ENCODE measurements around the gene BCAT1.

Gene BCAT1

GRCh38 chr12:24840046-24840800 is 108.7 kb downstream of the BCAT1 start:
- DNase-seq (ENCODE audit: insufficient read length, low spot score) = no peak
- FAIRE-seq = no peak
- no peak for TF ChIP-seq CTCF (IDR thresholded peaks at IDR 0.05; ENCODE audit: insufficient read depth, missing control alignments)

GRCh38 chr12:24839268-24839791 is 109.6 kb downstream of the BCAT1 start:
- FAIRE-seq (no peak), DNase-seq (ENCODE audit: insufficient read length, low spot score) (no peak)
- no peak for TF ChIP-seq CTCF (IDR thresholded peaks at IDR 0.05; ENCODE audit: insufficient read depth, missing control alignments)

- TF ChIP-seq CTCF (IDR thresholded peaks at IDR 0.05; ENCODE audit: insufficient read depth, missing control alignments) = no peak
- DNase-seq (ENCODE audit: insufficient read length, low spot score) = no peak
- FAIRE-seq = no peak
Measured at GRCh38 chr12:24838531-24838950, 110.4 kb downstream of the BCAT1 start.

DNA sequence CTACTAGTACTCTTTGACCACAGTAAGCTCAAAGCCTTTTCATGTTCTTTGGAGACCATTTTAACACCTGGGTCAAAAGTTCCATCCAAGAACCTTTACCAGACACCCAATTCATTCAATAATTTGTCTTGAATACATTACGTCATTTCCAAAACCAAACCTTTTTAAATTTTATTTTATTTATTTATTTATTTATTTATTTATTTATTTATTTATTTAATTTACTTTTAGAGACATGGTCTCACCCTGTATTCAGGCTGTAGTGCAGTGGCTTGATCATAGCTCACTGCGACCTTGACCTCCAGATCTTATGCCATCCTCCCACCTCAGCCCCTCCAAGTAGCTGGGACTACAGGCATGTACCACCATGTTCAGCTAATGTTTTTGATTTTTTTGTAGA is 113.5 kb downstream of the BCAT1 start:
- FAIRE-seq (no peak), DNase-seq (ENCODE audit: insufficient read length, low spot score) (no peak)
- no peak for TF ChIP-seq CTCF (IDR thresholded peaks at IDR 0.05; ENCODE audit: insufficient read depth, missing control alignments)

DNA sequence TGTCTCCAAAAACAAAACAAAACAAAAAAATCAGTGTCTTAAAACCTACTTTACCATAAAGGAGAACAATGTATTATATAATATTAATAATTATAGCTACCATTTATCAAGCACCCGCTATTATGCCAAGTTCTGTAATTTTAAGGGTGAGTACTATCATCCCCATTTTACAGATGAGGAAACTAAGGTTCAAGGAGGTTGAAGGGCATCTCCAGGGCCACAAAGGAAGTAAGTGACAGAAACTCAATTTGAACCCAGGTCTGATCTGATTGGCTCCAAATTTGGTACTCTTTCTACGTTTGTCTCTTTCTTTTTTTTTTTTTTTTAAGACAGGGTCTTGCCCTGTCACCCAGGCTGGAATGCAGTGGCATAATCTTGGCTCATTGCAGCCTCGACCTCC is 115.4 kb downstream of the BCAT1 start:
- no peak for DNase-seq (ENCODE audit: insufficient read length, low spot score)
- no peak for TF ChIP-seq CTCF (IDR thresholded peaks at IDR 0.05; ENCODE audit: insufficient read depth, missing control alignments)
- FAIRE-seq = no peak

GRCh38 chr12:24823808-24824515 is 124.9 kb downstream of the BCAT1 start:
- FAIRE-seq (no peak), DNase-seq (ENCODE audit: insufficient read length, low spot score) (no peak)

More at GRCh38 chr12:24823808-24824515, 124.9 kb downstream of the BCAT1 start:
- no peak for TF ChIP-seq CTCF (IDR thresholded peaks at IDR 0.05; ENCODE audit: insufficient read depth, missing control alignments)

All from D721Med (cell line).